ENCODE results near the gene EFNA3. TPM values are rescaled to one million over a fixed set of nuclear protein-coding genes. Genes with fewer than 3 reads are reported as not detected.

The EFNA3 gene
- total and polyA plus RNA-seq, 2 experiments from 2014 or later, result 10.3 to 13.6 TPM

DNA sequence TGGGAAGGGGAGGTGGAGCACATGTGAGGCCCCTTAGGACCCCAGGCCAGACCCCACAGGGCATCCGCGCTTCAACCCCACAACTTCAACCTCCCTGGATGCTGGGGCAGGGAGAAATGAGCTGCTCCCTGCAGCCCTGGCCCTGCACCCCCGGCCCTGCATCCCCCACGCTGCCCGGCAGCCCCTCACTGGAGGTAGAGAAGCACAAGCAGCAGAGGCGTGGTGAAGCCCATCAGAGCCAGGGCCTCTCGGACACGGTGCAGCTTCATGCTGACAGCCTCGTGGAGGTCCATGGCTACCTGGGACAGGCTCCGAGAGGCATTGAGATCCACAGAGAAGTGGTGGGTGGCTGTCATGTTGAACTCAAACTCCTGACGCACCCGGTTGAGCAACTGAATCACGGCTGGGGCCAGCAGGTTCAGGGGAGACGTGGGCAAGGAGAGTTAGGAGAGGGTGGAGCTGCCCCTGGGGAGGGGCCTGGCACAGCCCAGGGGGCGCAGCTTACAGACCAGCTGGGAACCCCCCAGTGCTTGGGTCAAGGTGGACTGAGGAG is 48.3 kb upstream of the EFNA3 start:
- TF ChIP-seq ZNF331 (CRISPR knock-in tag; IDR thresholded peaks at IDR 0.05; ENCODE audit: low read depth), result no peak
- Mint-ChIP-seq H3K4me1 (peaks cover 5% of the 10 kb centered on the region), H3K9me3 (no peaks in the 10 kb centered on the region), H3K27me3 (ENCODE audit: insufficient read depth, low read depth, poor library complexity) (peaks cover 18% of the 10 kb centered on the region), H3K27ac (no peak overlapping the region), H3K36me3 (ENCODE audit: low read depth) (no peaks in the 10 kb centered on the region), H3K4me3 (no peak overlapping the region)
- Histone ChIP-seq H2AFZ (no peak overlapping the region), H3K36me3 (ENCODE audit: insufficient read depth) (no peaks in the 10 kb centered on the region), H3K27ac (ENCODE audit: low read depth) (no peak overlapping the region), H3K4me1 (ENCODE audit: insufficient read depth) (no peaks in the 10 kb centered on the region; the same call in 1 of the 2 replicates), H3K4me2 (no peak overlapping the region), H3K27me3 (ENCODE audit: insufficient read depth) (no peaks in the 10 kb centered on the region), H4K20me1 (replicated peaks; ENCODE audit: insufficient read depth) (no peaks in the 10 kb centered on the region), H3K79me2 (replicated peaks; ENCODE audit: insufficient read depth) (no peaks in the 10 kb centered on the region), H3K9me2 (ENCODE audit: insufficient read depth) (no peaks in the 10 kb centered on the region), H3F3A (replicated peaks; ENCODE audit: low read depth) (no peaks in the 10 kb centered on the region), H3K4me3 (no peak overlapping the region)
- DNase-seq (ENCODE audit: low spot score), result no peak
- no peak for ATAC-seq

DNA sequence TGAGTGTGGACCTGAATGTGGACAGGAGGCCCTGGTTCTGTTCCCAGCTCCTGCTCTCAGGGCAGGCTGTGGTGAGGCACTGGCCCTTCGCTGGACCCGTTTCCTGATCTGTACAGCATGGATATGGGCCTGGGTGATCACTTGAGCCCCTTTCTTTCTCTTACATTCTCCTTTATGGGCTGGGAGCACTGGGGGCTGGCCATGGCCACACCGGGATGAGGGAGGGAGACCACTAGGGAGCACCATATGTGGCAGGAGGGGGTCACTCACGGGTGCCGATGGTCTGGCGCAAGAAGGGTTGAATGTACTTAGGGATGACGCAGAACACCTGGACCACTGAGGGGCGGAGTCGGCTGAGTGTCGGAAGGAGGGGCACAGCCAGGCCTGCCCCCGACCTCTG is 47.7 kb upstream of the EFNA3 start:
- no peak overlapping the region for H3K4me2 ChIP-seq
- H3K36me3 ChIP-seq (ENCODE audit: insufficient read depth), result no peaks in the 10 kb centered on the region
- DNase-seq (ENCODE audit: low spot score), result no peak
- Mint-ChIP-seq H3K27ac (no peak overlapping the region), H3K27me3 (ENCODE audit: insufficient read depth, low read depth, poor library complexity) (peaks cover 13% of the 10 kb centered on the region), H3K4me3 (no peak overlapping the region), H3K9me3 (no peaks in the 10 kb centered on the region), H3K4me1 (peaks cover 5% of the 10 kb centered on the region; the same call in 2 of the 3 replicates), H3K36me3 (ENCODE audit: low read depth) (no peaks in the 10 kb centered on the region)
- ATAC-seq, result no peak
- H3K79me2 ChIP-seq (replicated peaks; ENCODE audit: insufficient read depth), result no peaks in the 10 kb centered on the region
- no peaks in the 10 kb centered on the region for H3F3A ChIP-seq (replicated peaks; ENCODE audit: low read depth)
- H4K20me1 ChIP-seq (replicated peaks; ENCODE audit: insufficient read depth), result no peaks in the 10 kb centered on the region
- no peak overlapping the region for H2AFZ ChIP-seq
- no peaks in the 10 kb centered on the region for H3K9me2 ChIP-seq (ENCODE audit: insufficient read depth)
- H3K4me3 ChIP-seq, result no peak overlapping the region
- no peak overlapping the region for H3K27ac ChIP-seq (ENCODE audit: low read depth)
- H3K4me1 ChIP-seq (ENCODE audit: insufficient read depth), result no peaks in the 10 kb centered on the region
- H3K27me3 ChIP-seq (ENCODE audit: insufficient read depth), result no peaks in the 10 kb centered on the region
- TF ChIP-seq EZH2phosphoT487 (IDR thresholded peaks at IDR 0.05; ENCODE audit: unreplicated experiment), result no peak
- TF ChIP-seq, protein P1, sequence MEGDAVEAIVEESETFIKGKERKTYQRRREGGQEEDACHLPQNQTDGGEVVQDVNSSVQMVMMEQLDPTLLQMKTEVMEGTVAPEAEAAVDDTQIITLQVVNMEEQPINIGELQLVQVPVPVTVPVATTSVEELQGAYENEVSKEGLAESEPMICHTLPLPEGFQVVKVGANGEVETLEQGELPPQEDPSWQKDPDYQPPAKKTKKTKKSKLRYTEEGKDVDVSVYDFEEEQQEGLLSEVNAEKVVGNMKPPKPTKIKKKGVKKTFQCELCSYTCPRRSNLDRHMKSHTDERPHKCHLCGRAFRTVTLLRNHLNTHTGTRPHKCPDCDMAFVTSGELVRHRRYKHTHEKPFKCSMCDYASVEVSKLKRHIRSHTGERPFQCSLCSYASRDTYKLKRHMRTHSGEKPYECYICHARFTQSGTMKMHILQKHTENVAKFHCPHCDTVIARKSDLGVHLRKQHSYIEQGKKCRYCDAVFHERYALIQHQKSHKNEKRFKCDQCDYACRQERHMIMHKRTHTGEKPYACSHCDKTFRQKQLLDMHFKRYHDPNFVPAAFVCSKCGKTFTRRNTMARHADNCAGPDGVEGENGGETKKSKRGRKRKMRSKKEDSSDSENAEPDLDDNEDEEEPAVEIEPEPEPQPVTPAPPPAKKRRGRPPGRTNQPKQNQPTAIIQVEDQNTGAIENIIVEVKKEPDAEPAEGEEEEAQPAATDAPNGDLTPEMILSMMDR (conservative IDR thresholded peaks at IDR 0.05; ENCODE audit: low read depth in 2 of 2), result no peak
- no peak for TF ChIP-seq EZH2 (IDR thresholded peaks at IDR 0.05; ENCODE audit: low read depth, unreplicated experiment)
- TF ChIP-seq ZNF114 (CRISPR knock-in tag; IDR thresholded peaks at IDR 0.05), result no peak
- TF ChIP-seq, protein P2, sequence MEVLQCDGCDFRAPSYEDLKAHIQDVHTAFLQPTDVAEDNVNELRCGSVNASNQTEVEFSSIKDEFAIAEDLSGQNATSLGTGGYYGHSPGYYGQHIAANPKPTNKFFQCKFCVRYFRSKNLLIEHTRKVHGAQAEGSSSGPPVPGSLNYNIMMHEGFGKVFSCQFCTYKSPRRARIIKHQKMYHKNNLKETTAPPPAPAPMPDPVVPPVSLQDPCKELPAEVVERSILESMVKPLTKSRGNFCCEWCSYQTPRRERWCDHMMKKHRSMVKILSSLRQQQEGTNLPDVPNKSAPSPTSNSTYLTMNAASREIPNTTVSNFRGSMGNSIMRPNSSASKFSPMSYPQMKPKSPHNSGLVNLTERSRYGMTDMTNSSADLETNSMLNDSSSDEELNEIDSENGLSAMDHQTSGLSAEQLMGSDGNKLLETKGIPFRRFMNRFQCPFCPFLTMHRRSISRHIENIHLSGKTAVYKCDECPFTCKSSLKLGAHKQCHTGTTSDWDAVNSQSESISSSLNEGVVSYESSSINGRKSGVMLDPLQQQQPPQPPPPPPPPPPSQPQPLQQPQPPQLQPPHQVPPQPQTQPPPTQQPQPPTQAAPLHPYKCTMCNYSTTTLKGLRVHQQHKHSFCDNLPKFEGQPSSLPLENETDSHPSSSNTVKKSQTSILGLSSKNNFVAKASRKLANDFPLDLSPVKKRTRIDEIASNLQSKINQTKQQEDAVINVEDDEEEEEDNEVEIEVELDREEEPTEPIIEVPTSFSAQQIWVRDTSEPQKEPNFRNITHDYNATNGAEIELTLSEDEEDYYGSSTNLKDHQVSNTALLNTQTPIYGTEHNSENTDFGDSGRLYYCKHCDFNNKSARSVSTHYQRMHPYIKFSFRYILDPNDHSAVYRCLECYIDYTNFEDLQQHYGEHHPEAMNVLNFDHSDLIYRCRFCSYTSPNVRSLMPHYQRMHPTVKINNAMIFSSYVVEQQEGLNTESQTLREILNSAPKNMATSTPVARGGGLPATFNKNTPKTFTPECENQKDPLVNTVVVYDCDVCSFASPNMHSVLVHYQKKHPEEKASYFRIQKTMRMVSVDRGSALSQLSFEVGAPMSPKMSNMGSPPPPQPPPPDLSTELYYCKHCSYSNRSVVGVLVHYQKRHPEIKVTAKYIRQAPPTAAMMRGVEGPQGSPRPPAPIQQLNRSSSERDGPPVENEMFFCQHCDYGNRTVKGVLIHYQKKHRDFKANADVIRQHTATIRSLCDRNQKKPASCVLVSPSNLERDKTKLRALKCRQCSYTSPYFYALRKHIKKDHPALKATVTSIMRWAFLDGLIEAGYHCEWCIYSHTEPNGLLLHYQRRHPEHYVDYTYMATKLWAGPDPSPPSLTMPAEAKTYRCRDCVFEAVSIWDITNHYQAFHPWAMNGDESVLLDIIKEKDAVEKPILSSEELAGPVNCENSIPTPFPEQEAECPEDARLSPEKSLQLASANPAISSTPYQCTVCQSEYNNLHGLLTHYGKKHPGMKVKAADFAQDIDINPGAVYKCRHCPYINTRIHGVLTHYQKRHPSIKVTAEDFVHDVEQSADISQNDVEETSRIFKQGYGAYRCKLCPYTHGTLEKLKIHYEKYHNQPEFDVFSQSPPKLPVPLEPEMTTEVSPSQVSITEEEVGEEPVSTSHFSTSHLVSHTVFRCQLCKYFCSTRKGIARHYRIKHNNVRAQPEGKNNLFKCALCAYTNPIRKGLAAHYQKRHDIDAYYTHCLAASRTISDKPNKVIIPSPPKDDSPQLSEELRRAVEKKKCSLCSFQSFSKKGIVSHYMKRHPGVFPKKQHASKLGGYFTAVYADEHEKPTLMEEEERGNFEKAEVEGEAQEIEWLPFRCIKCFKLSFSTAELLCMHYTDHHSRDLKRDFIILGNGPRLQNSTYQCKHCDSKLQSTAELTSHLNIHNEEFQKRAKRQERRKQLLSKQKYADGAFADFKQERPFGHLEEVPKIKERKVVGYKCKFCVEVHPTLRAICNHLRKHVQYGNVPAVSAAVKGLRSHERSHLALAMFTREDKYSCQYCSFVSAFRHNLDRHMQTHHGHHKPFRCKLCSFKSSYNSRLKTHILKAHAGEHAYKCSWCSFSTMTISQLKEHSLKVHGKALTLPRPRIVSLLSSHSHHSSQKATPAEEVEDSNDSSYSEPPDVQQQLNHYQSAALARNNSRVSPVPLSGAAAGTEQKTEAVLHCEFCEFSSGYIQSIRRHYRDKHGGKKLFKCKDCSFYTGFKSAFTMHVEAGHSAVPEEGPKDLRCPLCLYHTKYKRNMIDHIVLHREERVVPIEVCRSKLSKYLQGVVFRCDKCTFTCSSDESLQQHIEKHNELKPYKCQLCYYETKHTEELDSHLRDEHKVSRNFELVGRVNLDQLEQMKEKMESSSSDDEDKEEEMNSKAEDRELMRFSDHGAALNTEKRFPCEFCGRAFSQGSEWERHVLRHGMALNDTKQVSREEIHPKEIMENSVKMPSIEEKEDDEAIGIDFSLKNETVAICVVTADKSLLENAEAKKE (CRISPR knock-in tag; IDR thresholded peaks at IDR 0.05), result no peak
- TF ChIP-seq CREB1 (CRISPR knock-in tag; IDR thresholded peaks at IDR 0.05; ENCODE audit: low read depth), result no peak
- TF ChIP-seq, protein P3, sequence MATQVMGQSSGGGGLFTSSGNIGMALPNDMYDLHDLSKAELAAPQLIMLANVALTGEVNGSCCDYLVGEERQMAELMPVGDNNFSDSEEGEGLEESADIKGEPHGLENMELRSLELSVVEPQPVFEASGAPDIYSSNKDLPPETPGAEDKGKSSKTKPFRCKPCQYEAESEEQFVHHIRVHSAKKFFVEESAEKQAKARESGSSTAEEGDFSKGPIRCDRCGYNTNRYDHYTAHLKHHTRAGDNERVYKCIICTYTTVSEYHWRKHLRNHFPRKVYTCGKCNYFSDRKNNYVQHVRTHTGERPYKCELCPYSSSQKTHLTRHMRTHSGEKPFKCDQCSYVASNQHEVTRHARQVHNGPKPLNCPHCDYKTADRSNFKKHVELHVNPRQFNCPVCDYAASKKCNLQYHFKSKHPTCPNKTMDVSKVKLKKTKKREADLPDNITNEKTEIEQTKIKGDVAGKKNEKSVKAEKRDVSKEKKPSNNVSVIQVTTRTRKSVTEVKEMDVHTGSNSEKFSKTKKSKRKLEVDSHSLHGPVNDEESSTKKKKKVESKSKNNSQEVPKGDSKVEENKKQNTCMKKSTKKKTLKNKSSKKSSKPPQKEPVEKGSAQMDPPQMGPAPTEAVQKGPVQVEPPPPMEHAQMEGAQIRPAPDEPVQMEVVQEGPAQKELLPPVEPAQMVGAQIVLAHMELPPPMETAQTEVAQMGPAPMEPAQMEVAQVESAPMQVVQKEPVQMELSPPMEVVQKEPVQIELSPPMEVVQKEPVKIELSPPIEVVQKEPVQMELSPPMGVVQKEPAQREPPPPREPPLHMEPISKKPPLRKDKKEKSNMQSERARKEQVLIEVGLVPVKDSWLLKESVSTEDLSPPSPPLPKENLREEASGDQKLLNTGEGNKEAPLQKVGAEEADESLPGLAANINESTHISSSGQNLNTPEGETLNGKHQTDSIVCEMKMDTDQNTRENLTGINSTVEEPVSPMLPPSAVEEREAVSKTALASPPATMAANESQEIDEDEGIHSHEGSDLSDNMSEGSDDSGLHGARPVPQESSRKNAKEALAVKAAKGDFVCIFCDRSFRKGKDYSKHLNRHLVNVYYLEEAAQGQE (IDR thresholded peaks at IDR 0.05; ENCODE audit: unreplicated experiment), result no peak
- no peak for TF ChIP-seq STAT1 (IDR thresholded peaks at IDR 0.05; ENCODE audit: unreplicated experiment)
- no peak for TF ChIP-seq ZNF331 (CRISPR knock-in tag; IDR thresholded peaks at IDR 0.05; ENCODE audit: low read depth)
